Measurements from ENCODE around the gene KLF1.

DNA sequence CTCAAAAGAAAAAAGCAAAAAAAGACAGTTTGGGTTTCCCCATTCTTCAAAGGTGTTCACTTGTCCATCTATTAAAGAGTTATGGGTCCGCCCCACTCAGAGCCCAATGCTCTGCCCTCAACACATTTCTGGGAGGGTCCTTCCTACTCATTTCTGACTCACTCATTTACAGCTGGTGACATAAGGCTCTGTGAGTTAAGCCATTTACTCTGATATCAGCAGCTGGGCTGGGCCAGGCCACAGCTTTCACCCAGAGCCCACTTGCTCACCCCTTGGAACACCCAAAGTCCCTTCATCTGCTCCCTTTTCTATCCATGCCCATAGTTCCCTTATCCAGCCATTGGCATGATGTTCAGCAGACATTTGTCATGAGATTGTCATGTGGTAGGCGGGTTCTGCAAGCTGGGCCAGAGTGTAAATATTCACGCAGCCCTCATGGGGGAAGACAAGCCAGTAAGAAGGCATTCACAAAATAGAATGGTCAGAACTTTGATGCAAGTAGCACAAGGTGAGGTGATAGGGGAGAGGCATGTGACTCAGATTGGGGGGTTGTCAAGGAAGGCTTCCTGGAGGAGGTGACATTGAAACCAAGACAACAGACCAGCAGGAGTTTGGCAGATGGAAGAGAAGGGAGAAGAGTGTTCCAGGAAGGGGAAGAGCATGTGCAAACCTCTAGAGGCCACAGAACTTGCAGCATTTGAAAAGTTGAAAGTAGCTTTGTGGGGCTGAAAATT lies 42.8 kb downstream of the KLF1 start:
- TF ChIP-seq, protein P1, sequence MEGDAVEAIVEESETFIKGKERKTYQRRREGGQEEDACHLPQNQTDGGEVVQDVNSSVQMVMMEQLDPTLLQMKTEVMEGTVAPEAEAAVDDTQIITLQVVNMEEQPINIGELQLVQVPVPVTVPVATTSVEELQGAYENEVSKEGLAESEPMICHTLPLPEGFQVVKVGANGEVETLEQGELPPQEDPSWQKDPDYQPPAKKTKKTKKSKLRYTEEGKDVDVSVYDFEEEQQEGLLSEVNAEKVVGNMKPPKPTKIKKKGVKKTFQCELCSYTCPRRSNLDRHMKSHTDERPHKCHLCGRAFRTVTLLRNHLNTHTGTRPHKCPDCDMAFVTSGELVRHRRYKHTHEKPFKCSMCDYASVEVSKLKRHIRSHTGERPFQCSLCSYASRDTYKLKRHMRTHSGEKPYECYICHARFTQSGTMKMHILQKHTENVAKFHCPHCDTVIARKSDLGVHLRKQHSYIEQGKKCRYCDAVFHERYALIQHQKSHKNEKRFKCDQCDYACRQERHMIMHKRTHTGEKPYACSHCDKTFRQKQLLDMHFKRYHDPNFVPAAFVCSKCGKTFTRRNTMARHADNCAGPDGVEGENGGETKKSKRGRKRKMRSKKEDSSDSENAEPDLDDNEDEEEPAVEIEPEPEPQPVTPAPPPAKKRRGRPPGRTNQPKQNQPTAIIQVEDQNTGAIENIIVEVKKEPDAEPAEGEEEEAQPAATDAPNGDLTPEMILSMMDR (IDR thresholded peaks at IDR 0.05; ENCODE audit: low read depth, low read length, poor library complexity, severe bottlenecking), result no peak
- no peak for TF ChIP-seq EZH2phosphoT487 (IDR thresholded peaks at IDR 0.05; ENCODE audit: borderline replicate concordance, low read length)
